NCI-H2196 treated with DMSO at 0.1 percent for 48 hours (cell line): ENCODE results near the gene SULT2B1.
A peak's percentile ranks its signal among the peaks of the same experiment; 100 is the strongest.

Source experiments
- DNase-seq: peaks from one replicate; lab custom pipeline; 2025; ENCODE audit not compliant: unreplicated experiment; lab: John Stamatoyannopoulos, UW

The SULT2B1 gene

GRCh38 chr19:48646722-48647216, 94.8 kb downstream of the SULT2B1 start:
- DNase-seq = peak; percentile 93

- DNase-seq = no peak
Measured at GRCh38 chr19:48648134-48648533, 96.2 kb downstream of the SULT2B1 start.
